ENCODE data around the gene MPPED1. TPM values are rescaled to one million over a fixed set of nuclear protein-coding genes. Genes with fewer than 3 reads are reported as not detected.

Gene MPPED1
- total and polyA plus RNA-seq, 2 donors (not counting 3 experiments of a cell fraction or from before 2014, with no cell fraction given): not detected

GRCh38 chr22:43432883-43433415 lies 21.1 kb downstream of the MPPED1 start:
- no peaks in the 10 kb centered on the region for H4K20me1 ChIP-seq (replicated peaks; ENCODE audit: control insufficient read depth, extremely low read depth, insufficient read depth, low read length)
- H3K4me1 ChIP-seq (ENCODE audit: control insufficient read depth, extremely low read depth, insufficient read depth, low read length): no peaks in the 10 kb centered on the region
- H3K27ac ChIP-seq (ENCODE audit: insufficient read depth, low read depth, low read length): no peak overlapping the region
- ChIA-PET CTCF (interaction anchor here (1.3 kb wide), 1 partner anchor 14 kb away, joined by 3 read pairs; no protein-coding TSS in a partner anchor), POLR2A (no interaction called here)
- no peak overlapping the region for H3K4me2 ChIP-seq (ENCODE audit: insufficient read depth, low read length)
- H3K4me3 ChIP-seq (replicated peaks in 1 of 3; ENCODE audit: insufficient read depth in 1 of 3, low read depth in 1 of 3, low read length in 3 of 3): no peak overlapping the region
- dilution Hi-C loops (cut with MboI; ENCODE audit: extremely low pct_ligation_motif_present, low sequenced_read_pairs): no loop called here
- no peak for TF ChIP-seq CTCF (IDR thresholded peaks at IDR 0.05; ENCODE audit: extremely low read depth in 1 of 2, insufficient read depth in 1 of 2, low read depth in 1 of 2, low read length in 2 of 2)
- no peak for TF ChIP-seq FOS (IDR thresholded peaks at IDR 0.05; ENCODE audit: borderline replicate concordance, insufficient read depth, low read length)
- H3K9me1 ChIP-seq (replicated peaks; ENCODE audit: control insufficient read depth, extremely low read depth, insufficient read depth, low read length): no peaks in the 10 kb centered on the region
- no peaks in the 10 kb centered on the region for H3K36me3 ChIP-seq (ENCODE audit: control insufficient read depth in 2 of 2, extremely low read depth in 1 of 2, insufficient read depth in 2 of 2, low read length in 2 of 2)
- H2AFZ ChIP-seq (ENCODE audit: low read depth, low read length): no peak overlapping the region
- H3K79me2 ChIP-seq (ENCODE audit: control insufficient read depth, insufficient read depth, low read length): no peaks in the 10 kb centered on the region
- intact Hi-C loops (cut with micrococcal nuclease): no loop called here
- DNase-seq (ENCODE audit: low read depth, low spot score): no peak
- peaks cover 0 to 2% of the 10 kb centered on the region in 2 experiments for H3K27me3 ChIP-seq (ENCODE audit: control insufficient read depth in 2 of 2, insufficient read depth in 2 of 2, low read length in 2 of 2)
- H3K9ac ChIP-seq (replicated peaks; ENCODE audit: extremely low read depth, insufficient read depth, low read length): no peak overlapping the region
- no peaks in the 10 kb centered on the region for H3K9me3 ChIP-seq (replicated peaks; ENCODE audit: control insufficient read depth, insufficient read depth, low read length)
- no TSS peak for BruUV-seq (replicated peaks)
- no peak for FAIRE-seq

- DNase-seq (ENCODE audit: low read depth, low spot score) (no peak), FAIRE-seq (no peak)
- Histone ChIP-seq H3K79me2 (ENCODE audit: control insufficient read depth, insufficient read depth, low read length) (no peaks in the 10 kb centered on the region), H4K20me1 (replicated peaks; ENCODE audit: control insufficient read depth, extremely low read depth, insufficient read depth, low read length) (no peaks in the 10 kb centered on the region), H3K4me3 (replicated peaks in 1 of 3; ENCODE audit: insufficient read depth in 1 of 3, low read depth in 1 of 3, low read length in 3 of 3) (no peak overlapping the region), H3K9ac (replicated peaks; ENCODE audit: extremely low read depth, insufficient read depth, low read length) (no peak overlapping the region), H3K4me1 (ENCODE audit: control insufficient read depth, extremely low read depth, insufficient read depth, low read length) (no peaks in the 10 kb centered on the region), H3K4me2 (ENCODE audit: insufficient read depth, low read length) (no peak overlapping the region), H3K27ac (ENCODE audit: insufficient read depth, low read depth, low read length) (no peak overlapping the region), H2AFZ (ENCODE audit: low read depth, low read length) (no peak overlapping the region), H3K36me3 (ENCODE audit: control insufficient read depth in 2 of 2, extremely low read depth in 1 of 2, insufficient read depth in 2 of 2, low read length in 2 of 2) (no peaks in the 10 kb centered on the region), H3K9me3 (replicated peaks; ENCODE audit: control insufficient read depth, insufficient read depth, low read length) (no peaks in the 10 kb centered on the region), H3K9me1 (replicated peaks; ENCODE audit: control insufficient read depth, extremely low read depth, insufficient read depth, low read length) (no peaks in the 10 kb centered on the region), H3K27me3 (ENCODE audit: control insufficient read depth in 2 of 2, insufficient read depth in 2 of 2, low read length in 2 of 2) (peaks cover 0 to 2% of the 10 kb centered on the region in 2 experiments)
- BruUV-seq (replicated peaks): no TSS peak
- TF ChIP-seq MAX (IDR thresholded peaks at IDR 0.05; ENCODE audit: insufficient read depth, insufficient read length) (no peak), FOS (IDR thresholded peaks at IDR 0.05; ENCODE audit: borderline replicate concordance, insufficient read depth, low read length) (no peak), GATA2 (IDR thresholded peaks at IDR 0.05; ENCODE audit: insufficient read depth, insufficient read length, low read depth, low read length) (no peak), CTCF (IDR thresholded peaks at IDR 0.05; ENCODE audit: extremely low read depth in 1 of 2, insufficient read depth in 1 of 2, low read depth in 1 of 2, low read length in 2 of 2) (no peak), JUN (IDR thresholded peaks at IDR 0.05; ENCODE audit: borderline replicate concordance, insufficient read depth, insufficient read length, low read depth) (no peak), POLR2AphosphoS5 (IDR thresholded peaks at IDR 0.05; ENCODE audit: insufficient read depth, low read depth, low read length) (no peak), EZH2 (IDR thresholded peaks at IDR 0.05; ENCODE audit: borderline replicate concordance, low read depth, low read length, severe bottlenecking) (no peak), POLR2A (IDR thresholded peaks at IDR 0.05; ENCODE audit: low read depth, low read length) (no peak), MYC (IDR thresholded peaks at IDR 0.05; ENCODE audit: low read depth, low read length) (no peak)
- intact Hi-C loops (cut with micrococcal nuclease) (no loop called here), dilution Hi-C loops (cut with MboI; ENCODE audit: extremely low pct_ligation_motif_present, low sequenced_read_pairs) (no loop called here)
- POLR2A ChIA-PET: no interaction called here
- CTCF ChIA-PET: interaction anchor here (1.3 kb wide), 1 partner anchor 13 kb away, joined by 3 read pairs; no protein-coding TSS in a partner anchor
Measured at GRCh38 chr22:43433451-43434274, 21.8 kb downstream of the MPPED1 start.
